ENCODE results near the gene ZNF195.
"Not testable (repeated sequence)": the region's sequence is repeated elsewhere in the genome, so short reads cannot be mapped to it uniquely, and the experiment has no call there.

DNA sequence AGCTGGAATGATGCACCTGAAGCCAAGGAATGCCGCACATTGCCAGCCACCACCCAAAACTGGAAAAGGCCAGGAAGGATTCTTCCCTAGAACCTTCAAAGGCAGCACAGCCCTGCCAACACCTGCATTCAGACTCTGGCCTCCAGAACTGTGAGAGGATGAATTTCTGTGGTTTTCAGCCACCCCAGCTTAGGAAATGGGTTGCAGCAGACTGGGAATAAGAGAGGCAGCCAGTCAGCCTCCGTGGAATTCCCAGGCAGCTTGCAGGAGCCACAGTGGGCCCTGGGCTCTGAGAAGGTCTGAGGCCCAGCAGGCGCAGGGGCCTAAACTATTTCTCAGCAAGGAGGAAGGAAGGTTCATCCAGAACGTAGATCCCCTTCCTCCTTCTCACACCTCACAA is 19.2 kb upstream of the ZNF195 start:
- not testable (repeated sequence) for TF ChIP-seq POLR2A, EP300 (IDR thresholded peaks at IDR 0.05)
- TF ChIP-seq, protein P1, sequence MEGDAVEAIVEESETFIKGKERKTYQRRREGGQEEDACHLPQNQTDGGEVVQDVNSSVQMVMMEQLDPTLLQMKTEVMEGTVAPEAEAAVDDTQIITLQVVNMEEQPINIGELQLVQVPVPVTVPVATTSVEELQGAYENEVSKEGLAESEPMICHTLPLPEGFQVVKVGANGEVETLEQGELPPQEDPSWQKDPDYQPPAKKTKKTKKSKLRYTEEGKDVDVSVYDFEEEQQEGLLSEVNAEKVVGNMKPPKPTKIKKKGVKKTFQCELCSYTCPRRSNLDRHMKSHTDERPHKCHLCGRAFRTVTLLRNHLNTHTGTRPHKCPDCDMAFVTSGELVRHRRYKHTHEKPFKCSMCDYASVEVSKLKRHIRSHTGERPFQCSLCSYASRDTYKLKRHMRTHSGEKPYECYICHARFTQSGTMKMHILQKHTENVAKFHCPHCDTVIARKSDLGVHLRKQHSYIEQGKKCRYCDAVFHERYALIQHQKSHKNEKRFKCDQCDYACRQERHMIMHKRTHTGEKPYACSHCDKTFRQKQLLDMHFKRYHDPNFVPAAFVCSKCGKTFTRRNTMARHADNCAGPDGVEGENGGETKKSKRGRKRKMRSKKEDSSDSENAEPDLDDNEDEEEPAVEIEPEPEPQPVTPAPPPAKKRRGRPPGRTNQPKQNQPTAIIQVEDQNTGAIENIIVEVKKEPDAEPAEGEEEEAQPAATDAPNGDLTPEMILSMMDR (IDR thresholded peaks at IDR 0.05), result not testable (repeated sequence)

Data from suprapubic skin (tissue), 3 donors.